GM06990 (cell line): ENCODE results near the gene DGKI.
A peak's percentile ranks its signal among the peaks of the same experiment; 100 is the strongest.

Experiments
- DNase-seq: peaks from one replicate; pipeline ENCODE4 v3.0.0-alpha.2; 2011; ENCODE audit not compliant: insufficient read length; ENCODE audit errors: extremely low read depth
- H3K27me3 ChIP-seq: replicated peaks from 2 replicates; pipeline ENCODE4 v1.6.0; 2011; ENCODE audit warnings: low read length; ENCODE audit not compliant: control insufficient read depth, insufficient read depth
- H3K36me3 ChIP-seq: 2 replicates; pipeline ENCODE4 v1.5.1; 2011; ENCODE audit warnings: low read length; ENCODE audit not compliant: control insufficient read depth, insufficient read depth
- H3K4me3 ChIP-seq: replicated peaks from 2 replicates; pipeline ENCODE4 v1.5.1; 2011; ENCODE audit warnings: low read depth, mild to moderate bottlenecking, control low read depth, low read length
- TF ChIP-seq, protein P1 (sequence below): IDR thresholded peaks from 2 replicates; pipeline ENCODE4 v1.5.1; 2011; ENCODE audit warnings: low read length, control low read depth, mild to moderate bottlenecking, inconsistent platforms; ENCODE audit not compliant: insufficient read depth, poor library complexity, severe bottlenecking

DGKI gene

DNA sequence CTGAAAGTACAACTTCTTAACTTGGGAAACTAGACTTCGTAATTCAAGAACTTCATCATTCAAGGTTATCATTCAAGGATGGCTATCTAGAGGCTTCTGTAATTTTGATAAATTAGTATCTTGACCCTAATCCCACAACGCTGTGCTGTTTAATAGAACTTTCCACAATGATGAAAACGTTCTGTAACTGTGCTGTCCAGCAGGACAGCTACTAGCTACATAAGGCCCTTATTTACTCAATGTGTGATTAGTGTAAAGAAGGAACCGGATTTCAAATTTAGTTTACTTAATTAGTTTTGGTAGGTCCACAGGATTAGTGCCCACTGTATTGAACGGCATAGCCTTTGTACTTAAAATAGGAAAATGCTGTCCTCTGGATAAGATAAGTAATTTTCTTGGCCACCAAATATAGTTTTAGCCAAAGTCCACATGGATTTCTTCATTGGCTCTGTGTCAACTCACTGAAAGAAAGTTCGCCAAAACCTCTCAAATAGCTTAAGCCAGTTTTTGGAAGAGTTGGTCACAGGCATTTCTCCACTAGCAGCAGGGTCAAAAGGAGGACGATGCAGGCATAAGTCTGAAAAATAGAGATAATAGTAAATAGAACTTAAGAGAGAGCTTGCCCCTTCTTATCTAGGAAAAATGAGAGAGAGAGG is 17.3 kb downstream of the DGKI start:
- TF ChIP-seq, protein P1, sequence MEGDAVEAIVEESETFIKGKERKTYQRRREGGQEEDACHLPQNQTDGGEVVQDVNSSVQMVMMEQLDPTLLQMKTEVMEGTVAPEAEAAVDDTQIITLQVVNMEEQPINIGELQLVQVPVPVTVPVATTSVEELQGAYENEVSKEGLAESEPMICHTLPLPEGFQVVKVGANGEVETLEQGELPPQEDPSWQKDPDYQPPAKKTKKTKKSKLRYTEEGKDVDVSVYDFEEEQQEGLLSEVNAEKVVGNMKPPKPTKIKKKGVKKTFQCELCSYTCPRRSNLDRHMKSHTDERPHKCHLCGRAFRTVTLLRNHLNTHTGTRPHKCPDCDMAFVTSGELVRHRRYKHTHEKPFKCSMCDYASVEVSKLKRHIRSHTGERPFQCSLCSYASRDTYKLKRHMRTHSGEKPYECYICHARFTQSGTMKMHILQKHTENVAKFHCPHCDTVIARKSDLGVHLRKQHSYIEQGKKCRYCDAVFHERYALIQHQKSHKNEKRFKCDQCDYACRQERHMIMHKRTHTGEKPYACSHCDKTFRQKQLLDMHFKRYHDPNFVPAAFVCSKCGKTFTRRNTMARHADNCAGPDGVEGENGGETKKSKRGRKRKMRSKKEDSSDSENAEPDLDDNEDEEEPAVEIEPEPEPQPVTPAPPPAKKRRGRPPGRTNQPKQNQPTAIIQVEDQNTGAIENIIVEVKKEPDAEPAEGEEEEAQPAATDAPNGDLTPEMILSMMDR = no peak
- Histone ChIP-seq H3K27me3 (no peaks in the 10 kb centered on the region), H3K36me3 (no peaks in the 10 kb centered on the region), H3K4me3 (no peak overlapping the region)
- no peak for DNase-seq

DNA sequence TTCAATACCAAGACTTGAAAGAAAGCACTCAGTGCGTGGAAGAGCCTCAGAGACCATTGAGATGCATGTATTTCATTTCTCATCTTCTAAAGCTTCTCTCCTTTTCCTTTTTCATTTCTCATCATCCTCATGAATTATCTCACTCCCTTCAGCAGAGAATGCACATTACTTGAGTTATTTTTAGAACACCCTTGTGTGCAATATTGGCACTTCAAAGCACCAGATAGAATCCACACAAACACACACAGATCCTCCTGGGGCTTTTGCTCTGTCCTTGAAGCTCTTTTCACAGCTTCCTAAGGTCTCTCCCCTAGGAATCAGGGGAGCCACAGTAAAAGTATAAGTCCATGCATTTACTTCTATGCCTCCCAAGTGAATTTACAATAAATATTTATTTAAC is 18.3 kb downstream of the DGKI start:
- DNase-seq = no peak
- TF ChIP-seq, protein P1 = no peak
- H3K27me3 ChIP-seq = no peaks in the 10 kb centered on the region
- H3K36me3 ChIP-seq = no peaks in the 10 kb centered on the region
- H3K4me3 ChIP-seq = no peak overlapping the region

DNA sequence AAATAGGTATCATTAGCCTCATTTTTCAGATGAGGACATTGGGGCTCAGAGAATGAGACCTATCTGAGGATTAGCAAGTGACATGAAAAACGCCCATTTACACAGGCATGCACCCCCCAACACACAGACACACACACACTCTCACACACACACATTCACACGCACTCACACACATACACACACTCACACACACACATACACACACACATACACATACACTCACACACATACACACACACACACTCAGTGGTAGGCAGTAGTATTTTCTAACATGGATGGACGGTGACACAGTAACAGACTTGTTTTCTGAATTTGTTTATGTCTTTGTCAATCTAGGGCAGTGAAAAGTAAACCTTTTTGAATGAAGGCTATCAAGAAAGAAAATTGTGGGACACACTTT is 21.3 kb downstream of the DGKI start:
- TF ChIP-seq, protein P1 = no peak
- DNase-seq = no peak
- H3K27me3 ChIP-seq = no peaks in the 10 kb centered on the region
- no peaks in the 10 kb centered on the region for H3K36me3 ChIP-seq
- no peak overlapping the region for H3K4me3 ChIP-seq

- no peaks in the 10 kb centered on the region for H3K27me3 ChIP-seq
- no peaks in the 10 kb centered on the region for H3K36me3 ChIP-seq
- TF ChIP-seq, protein P1 = no peak
- peak; percentile 65 for DNase-seq
- H3K4me3 ChIP-seq = no peak overlapping the region
Observed at GRCh38 chr7:137820677-137821420, 25.9 kb downstream of the DGKI start.

DNA sequence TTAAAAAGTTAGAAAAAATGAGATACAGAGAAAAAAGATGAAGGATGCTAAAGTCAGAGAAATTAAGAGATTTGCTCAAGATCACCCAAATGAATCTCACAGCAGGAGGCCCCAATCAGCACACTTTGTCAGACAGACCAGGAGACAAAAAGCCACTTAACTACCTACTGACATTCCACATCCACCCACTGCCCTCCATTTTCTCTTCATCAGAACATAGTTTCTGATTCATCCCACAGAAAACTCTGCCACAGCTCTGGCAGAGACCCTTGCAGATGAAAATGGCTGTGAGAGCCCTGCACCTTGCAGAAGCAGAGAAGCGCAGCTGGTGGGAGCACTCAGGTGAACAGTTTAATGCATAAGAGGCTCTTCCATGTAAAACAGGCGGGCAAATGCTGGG is 26.6 kb downstream of the DGKI start:
- no peak for DNase-seq
- Histone ChIP-seq H3K27me3 (no peaks in the 10 kb centered on the region), H3K4me3 (no peak overlapping the region), H3K36me3 (no peaks in the 10 kb centered on the region)
- TF ChIP-seq, protein P1 = no peak
